Right lobe of liver (tissue), 4 donors: ENCODE measurements around the gene SLC8A1.

Experiments used
- CTCF ChIP-seq, 4 donors: fragments of 200-600 bp in 3 of 4; fragments of 450-650 bp in 1 of 4; IDR thresholded peaks; one replicate each; pipeline versions ENCODE4 v1.5.1 to v1.8.0; 2016 to 2022; ENCODE audit warnings: antibody characterized with exemption in 4 of 4, mild to moderate bottlenecking in 2 of 4
- POLR2A ChIP-seq: fragments of 450-650 bp; IDR thresholded peaks from one replicate; pipeline ENCODE4 v1.6.1; 2017; ENCODE audit warnings: antibody characterized with exemption, mild to moderate bottlenecking
- donor health status: DM: no; HTN: no; CAD: no.
- donor health status: DM: no; HTN: no; CAD: no.
- donor health status: DM: no; HTN: yes; CAD: no.

- no peak for TF ChIP-seq CTCF (IDR thresholded peaks at IDR 0.05)
- no peak for TF ChIP-seq POLR2A
These were observed 977 bp downstream of the SLC8A1 start for GRCh38 chr2:40450796-40451430.
